Thymus (tissue), 11 donors: ENCODE measurements around the gene KPNA4. TPM values are rescaled to one million over a fixed set of nuclear protein-coding genes. Genes with fewer than 3 reads are reported as not detected.

Experiments used
- DNase-seq, 9 donors: peaks; one replicate each; pipeline ENCODE4 v3.0.0-alpha.2; 2013; ENCODE audit warnings: low spot score in 9 of 9, low read depth in 6 of 9, missing footprints in 1 of 9
- H3K27ac ChIP-seq, 2 donors: one replicate each; pipeline ENCODE4 v1.5.1; 2013; ENCODE audit warnings: control low read depth in 1 of 2, low read depth in 1 of 2, low read length in 1 of 2, mild to moderate bottlenecking in 1 of 2, moderate library complexity in 1 of 2
- H3K27me3 ChIP-seq, 2 donors: one replicate each; pipeline ENCODE4 v1.5.1; 2013; ENCODE audit warnings: low read length in 1 of 2; ENCODE audit not compliant: control insufficient read depth in 2 of 2, insufficient read depth in 1 of 2
- H3K36me3 ChIP-seq, 2 donors: one replicate each; pipeline ENCODE4 v1.5.1; 2013; ENCODE audit warnings: low read length in 1 of 2, mild to moderate bottlenecking in 1 of 2, moderate library complexity in 1 of 2; ENCODE audit not compliant: control insufficient read depth in 2 of 2, insufficient read depth in 2 of 2
- H3K4me1 ChIP-seq, 2 donors: one replicate each; pipeline ENCODE4 v1.5.1; 2013; ENCODE audit warnings: low read length in 2 of 2; ENCODE audit not compliant: control insufficient read depth in 2 of 2, insufficient read depth in 2 of 2
- H3K4me3 ChIP-seq, 2 donors: one replicate each; pipeline ENCODE4 v1.5.1; 2013; ENCODE audit warnings: low read length in 2 of 2, control low read depth in 1 of 2, mild to moderate bottlenecking in 1 of 2
- H3K9me3 ChIP-seq, 2 donors: one replicate each; pipeline ENCODE4 v1.5.1; 2013; ENCODE audit warnings: low read length in 1 of 2, mild to moderate bottlenecking in 1 of 2; ENCODE audit not compliant: control insufficient read depth in 2 of 2, insufficient read depth in 1 of 2
- WGBS: extraction: QIAGEN DNeasy Blood & Tissue Kit; methylation state at CpG from one replicate; pipeline ENCODE4 v1.1.7; 2013; 5-methylcytosine and 5-hydroxymethylcytosine counted together
- polyA plus RNA-seq: library from polyadenylated mRNA; stranded (reverse); fragments of 200-250 nt; gene quantifications from one replicate; pipeline ENCODE4 v1.2.3, GENCODE V29; 2013
- total RNA-seq: library from RNA; stranded (reverse); fragments of 120-200 nt; gene quantifications from one replicate; pipeline ENCODE4 v1.2.4, GENCODE V29; 2013
- donor health status: healthy.

Gene KPNA4
- total and polyA plus RNA-seq, 2 donors, result 22.9 to 26.0 TPM

DNA sequence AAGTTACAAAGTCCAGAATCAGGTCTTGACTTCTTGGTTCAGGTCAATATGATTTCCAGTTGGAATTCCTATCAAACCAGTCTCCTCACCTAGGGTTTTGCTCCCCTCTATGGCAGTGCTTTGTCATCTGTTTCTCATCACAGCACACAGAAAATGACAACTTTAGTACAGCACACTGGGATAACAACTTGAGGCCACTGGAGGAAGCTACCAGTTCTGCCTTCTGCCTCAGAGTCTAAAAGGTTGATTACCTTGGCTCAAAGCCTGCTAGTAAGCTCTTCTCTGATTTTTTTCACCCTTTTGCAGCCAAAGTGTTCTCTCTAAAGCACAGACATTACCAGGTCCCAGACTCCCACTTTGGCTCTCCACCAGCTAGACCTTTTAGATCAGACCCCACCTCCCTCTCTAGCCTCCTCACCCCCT lies 90.9 kb downstream of the KPNA4 start:
- Histone ChIP-seq H3K27me3 (no peaks in the 10 kb centered on the region), H3K4me1 (no peaks in the 10 kb centered on the region), H3K4me3 (no peak overlapping the region), H3K27ac (no peak overlapping the region), H3K9me3 (peaks cover 0 to 9% of the 10 kb centered on the region in 2 donors), H3K36me3 (no peaks in the 10 kb centered on the region)
- no peak for DNase-seq

DNA sequence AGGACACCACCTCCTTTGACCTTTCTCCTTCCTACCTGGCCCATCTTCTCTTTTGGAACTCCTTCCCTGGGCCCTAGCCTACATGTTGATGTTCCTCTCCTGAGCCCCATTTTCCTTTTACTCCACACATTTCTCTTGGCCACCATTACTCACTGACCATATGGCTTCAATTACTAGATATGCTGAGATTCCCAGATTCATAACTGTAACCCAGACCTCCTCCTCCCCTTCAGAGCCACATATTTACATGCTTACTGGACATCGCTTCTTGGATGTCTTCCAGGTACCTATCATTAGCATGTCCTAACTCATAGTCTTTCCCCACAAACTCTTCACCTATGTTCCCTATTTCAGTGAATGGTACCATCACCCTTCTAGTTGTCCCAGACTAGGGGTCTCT lies 91.4 kb downstream of the KPNA4 start:
- Histone ChIP-seq H3K4me1 (no peaks in the 10 kb centered on the region), H3K4me3 (no peak overlapping the region), H3K9me3 (peaks cover 0 to 9% of the 10 kb centered on the region in 2 donors), H3K27ac (no peak overlapping the region), H3K27me3 (no peaks in the 10 kb centered on the region), H3K36me3 (no peaks in the 10 kb centered on the region)
- whole genome bisulfite sequencing, result 97% methylated on average over 1 of the region's 1 CpG
- DNase-seq, result no peak

DNA sequence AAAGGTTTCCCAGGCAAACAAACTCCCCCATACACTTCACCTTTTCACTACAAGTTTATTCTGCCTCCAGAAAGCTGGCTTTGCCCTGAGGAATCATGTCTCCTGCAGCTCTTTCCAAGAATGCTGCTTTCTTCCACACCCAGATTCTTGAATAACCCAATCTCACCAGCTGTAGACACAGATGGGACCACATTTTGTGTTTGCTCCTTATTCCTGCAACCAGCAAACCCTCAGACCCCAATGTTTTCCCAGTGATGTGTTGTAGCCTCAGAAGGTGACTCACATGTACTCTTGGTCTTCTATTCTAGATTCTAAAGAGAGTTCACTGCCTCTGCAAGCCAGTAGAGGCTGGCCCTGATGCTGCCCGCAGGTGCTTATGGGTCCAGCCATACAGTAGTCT lies 92.2 kb downstream of the KPNA4 start:
- peaks cover 0 to 9% of the 10 kb centered on the region in 2 donors for H3K9me3 ChIP-seq
- H3K27me3 ChIP-seq, result no peaks in the 10 kb centered on the region
- H3K27ac ChIP-seq, result no peak overlapping the region
- H3K36me3 ChIP-seq, result no peaks in the 10 kb centered on the region
- no peaks in the 10 kb centered on the region for H3K4me1 ChIP-seq
- 44% methylated on average over 1 of the region's 1 CpG for WGBS
- no peak for DNase-seq
- no peak overlapping the region for H3K4me3 ChIP-seq

DNA sequence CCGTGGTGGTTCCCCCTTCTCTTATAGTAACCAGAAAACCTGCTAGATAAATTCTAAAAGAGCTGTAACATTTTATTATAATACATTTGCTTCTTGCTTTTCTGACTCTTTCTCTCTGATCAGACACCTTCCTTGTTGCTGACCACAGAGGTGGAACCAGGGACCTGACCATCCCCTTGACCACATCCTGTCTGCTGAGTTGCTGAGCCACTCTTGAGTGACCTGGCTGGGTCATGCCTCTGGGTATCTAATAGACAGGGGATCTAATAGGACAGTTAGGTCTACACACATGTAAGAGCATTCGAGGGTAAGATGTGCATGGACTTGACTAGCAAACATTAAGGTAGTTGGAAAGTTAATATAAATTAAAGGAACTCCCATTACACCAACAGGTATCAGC lies 93.0 kb downstream of the KPNA4 start:
- Histone ChIP-seq H3K36me3 (no peaks in the 10 kb centered on the region), H3K4me3 (no peak overlapping the region), H3K27ac (no peak overlapping the region), H3K27me3 (no peaks in the 10 kb centered on the region), H3K4me1 (no peaks in the 10 kb centered on the region), H3K9me3 (peaks cover 0 to 9% of the 10 kb centered on the region in 2 donors)
- no peak for DNase-seq
- 94% methylated on average over 2 of the region's 2 CpGs for WGBS

DNA sequence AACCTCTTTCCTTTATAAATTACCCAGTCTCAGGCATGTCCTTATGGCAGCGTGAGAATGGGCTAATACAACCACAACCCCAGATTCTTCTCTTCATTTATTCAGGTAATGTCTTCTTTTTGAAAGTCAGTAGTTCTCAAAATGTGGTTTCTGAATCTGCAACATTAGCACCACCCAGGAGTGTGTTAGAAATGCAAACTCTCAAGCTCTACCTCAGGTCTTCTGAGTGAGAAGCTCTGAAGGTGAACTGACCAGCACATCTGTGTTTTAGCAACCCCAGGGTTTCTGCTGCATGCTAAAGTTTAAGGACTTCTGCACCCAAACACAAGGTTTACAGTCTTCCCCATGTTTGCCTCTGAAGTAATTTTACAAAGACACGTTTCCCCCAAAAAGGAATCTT lies 93.5 kb downstream of the KPNA4 start:
- Histone ChIP-seq H3K4me1 (no peaks in the 10 kb centered on the region), H3K27me3 (no peaks in the 10 kb centered on the region), H3K27ac (no peak overlapping the region), H3K4me3 (no peak overlapping the region), H3K36me3 (no peaks in the 10 kb centered on the region), H3K9me3 (peaks cover 0 to 9% of the 10 kb centered on the region in 2 donors)
- 92% methylated on average over 2 of the region's 2 CpGs for WGBS
- no peak for DNase-seq

DNA sequence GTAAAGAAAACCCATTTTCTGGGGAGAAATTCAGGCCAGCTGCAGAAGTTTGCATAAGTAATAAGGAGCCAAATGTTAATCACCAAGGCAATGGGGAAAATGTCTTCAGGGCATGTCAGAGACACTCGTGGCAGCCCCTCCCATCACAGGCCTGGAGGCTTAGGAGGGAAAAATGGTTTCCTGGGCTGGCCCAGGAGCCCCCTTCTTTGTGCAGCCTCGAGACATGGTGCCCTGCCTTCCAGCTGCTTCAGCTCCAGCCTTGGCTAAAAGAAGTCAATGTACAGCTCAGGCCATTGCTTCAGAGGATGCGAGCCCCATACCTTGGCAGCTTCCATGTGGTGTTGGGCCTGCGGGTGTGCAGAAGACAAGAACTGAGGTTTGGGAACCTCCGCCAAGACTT lies 95.2 kb downstream of the KPNA4 start:
- Histone ChIP-seq H3K27ac (no peak overlapping the region), H3K9me3 (peaks cover 0 to 9% of the 10 kb centered on the region in 2 donors), H3K27me3 (no peaks in the 10 kb centered on the region), H3K4me1 (no peaks in the 10 kb centered on the region), H3K36me3 (no peaks in the 10 kb centered on the region), H3K4me3 (no peak overlapping the region)
- WGBS, result 93% methylated on average over 5 of the region's 5 CpGs
- no peak for DNase-seq

DNA sequence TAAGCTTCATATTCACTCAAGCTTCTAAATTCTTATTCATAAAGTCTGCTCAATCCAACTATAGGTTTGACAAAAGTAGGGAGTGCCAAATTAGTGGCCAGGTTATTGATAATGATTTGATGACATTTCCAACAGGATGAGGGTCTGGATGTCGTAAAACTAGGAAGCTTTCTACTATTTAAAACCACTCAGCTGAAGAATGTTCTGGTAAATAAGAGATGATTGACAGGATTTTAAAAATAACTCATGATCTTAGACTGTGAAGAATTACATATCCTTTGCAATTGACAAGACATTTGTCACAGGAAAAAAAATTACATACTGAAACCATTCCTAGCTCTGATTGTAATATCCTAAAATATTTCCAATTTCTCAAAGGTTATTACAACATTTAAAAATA lies 100.4 kb downstream of the KPNA4 start:
- peaks cover 0 to 4% of the 10 kb centered on the region in 2 donors for H3K9me3 ChIP-seq
- H3K4me3 ChIP-seq, result no peak overlapping the region
- H3K27ac ChIP-seq, result no peak overlapping the region
- H3K4me1 ChIP-seq, result no peaks in the 10 kb centered on the region
- no peaks in the 10 kb centered on the region for H3K27me3 ChIP-seq
- WGBS, result 95% methylated on average over 1 of the region's 1 CpG
- DNase-seq, result no peak
- H3K36me3 ChIP-seq, result no peaks in the 10 kb centered on the region

DNA sequence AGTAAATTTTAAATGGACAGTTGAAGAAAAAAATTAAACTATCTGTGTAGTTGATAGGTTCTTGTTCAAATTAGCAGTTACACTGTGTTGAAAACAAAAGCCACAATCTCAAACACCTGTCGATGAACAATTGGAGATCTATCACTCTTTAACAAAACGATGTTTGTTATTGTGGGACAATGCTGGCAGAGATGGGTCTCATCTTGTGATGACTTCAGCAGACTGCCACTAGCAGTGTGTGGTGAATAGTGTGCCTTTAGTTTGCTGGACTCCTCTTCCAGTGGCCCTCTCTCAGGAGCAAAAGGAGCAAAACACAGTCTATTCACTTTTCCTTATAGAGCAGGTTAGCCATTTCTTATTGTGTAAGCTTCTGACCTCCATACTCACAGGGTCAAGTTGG lies 101.0 kb downstream of the KPNA4 start:
- DNase-seq, result no peak
- H3K4me3 ChIP-seq, result no peak overlapping the region
- H3K4me1 ChIP-seq, result no peaks in the 10 kb centered on the region
- no peaks in the 10 kb centered on the region for H3K27me3 ChIP-seq
- no peaks in the 10 kb centered on the region for H3K36me3 ChIP-seq
- H3K9me3 ChIP-seq, result peaks cover 0 to 5% of the 10 kb centered on the region in 2 donors
- 96% methylated on average over 2 of the region's 2 CpGs for WGBS
- H3K27ac ChIP-seq, result no peak overlapping the region

DNA sequence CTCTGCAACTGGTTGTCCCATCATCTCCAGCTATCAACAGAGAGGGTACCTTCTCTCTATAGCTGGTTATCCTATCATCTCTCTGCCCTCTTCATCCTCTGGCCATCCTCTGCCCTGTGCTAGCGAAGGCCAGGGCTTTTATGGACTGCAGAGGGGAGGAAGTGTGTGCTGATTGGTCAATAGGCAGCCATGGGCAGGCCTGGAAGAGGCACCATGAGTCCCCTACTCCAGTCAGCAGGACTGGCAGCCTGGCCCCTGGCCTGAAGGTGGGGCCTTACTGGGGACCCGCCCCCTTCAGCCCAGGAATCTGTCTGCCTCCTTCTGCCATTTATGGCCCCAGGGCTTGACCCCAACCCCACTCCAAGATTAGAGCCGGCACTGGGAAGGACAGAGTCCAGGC lies 105.3 kb downstream of the KPNA4 start:
- Histone ChIP-seq H3K4me3 (no peak overlapping the region), H3K27me3 (no peaks in the 10 kb centered on the region), H3K36me3 (no peaks in the 10 kb centered on the region), H3K9me3 (peaks cover 0 to 5% of the 10 kb centered on the region in 2 donors), H3K4me1 (no peaks in the 10 kb centered on the region), H3K27ac (no peak overlapping the region)
- WGBS, result 92% methylated on average over 3 of the region's 3 CpGs
- no peak for DNase-seq

DNA sequence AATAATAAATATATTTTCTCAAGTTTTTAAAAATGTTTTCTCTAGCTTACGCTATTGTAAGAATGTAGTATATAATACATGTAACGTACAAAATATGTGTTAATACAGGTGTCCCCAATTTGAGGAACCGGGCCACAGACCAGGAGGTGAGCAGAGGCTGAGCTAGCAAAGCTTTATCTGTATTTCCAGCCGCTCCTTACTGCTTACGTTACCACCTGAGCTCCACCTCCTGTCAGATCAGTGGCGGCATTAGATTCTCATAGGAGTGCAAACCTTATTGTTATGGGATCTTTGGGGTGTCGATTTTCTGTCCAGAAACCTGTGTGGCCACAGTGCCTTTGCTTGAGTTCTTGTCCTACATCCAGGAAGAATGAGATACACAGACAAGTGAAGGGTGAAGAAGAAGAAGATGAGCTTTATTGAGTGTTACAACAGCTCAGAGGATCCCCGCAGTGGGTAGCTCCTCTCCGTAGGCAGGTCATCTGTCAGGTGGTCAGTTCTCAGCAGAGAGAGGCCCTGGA lies 105.9 kb downstream of the KPNA4 start:
- 97% methylated on average over 9 of the region's 9 CpGs for WGBS
- DNase-seq, result no peak
- Histone ChIP-seq H3K27me3 (no peaks in the 10 kb centered on the region), H3K4me3 (no peak overlapping the region), H3K4me1 (no peaks in the 10 kb centered on the region), H3K36me3 (no peaks in the 10 kb centered on the region), H3K27ac (no peak overlapping the region), H3K9me3 (peaks cover 0 to 5% of the 10 kb centered on the region in 2 donors)
